Lower lobe of right lung (tissue), 2 donors: ENCODE results near the gene PSMG4. TPM values are rescaled to one million over a fixed set of nuclear protein-coding genes. Genes with fewer than 3 reads are reported as not detected.
"Not testable (repeated sequence)": the region's sequence is repeated elsewhere in the genome, so short reads cannot be mapped to it uniquely, and the experiment has no call there.

Source experiments
- ATAC-seq, 2 donors: fragments of 200-7000 bp; cut with Tn5 transposase; one replicate each; pipeline ENCODE4 v1.9.1; 2020 to 2022; ENCODE audit warnings: mild to moderate bottlenecking in 2 of 2, moderate library complexity in 2 of 2
- DNase-seq: peaks from one replicate; pipeline ENCODE4 v3.0.0-alpha.2; 2020
- H3K27ac ChIP-seq: fragments of 200-600 bp; one replicate; pipeline ENCODE4 v1.8.0; 2022
- H3K27me3 ChIP-seq: fragments of 200-600 bp; one replicate; pipeline ENCODE4 v1.8.0; 2022; ENCODE audit warnings: low read depth
- H3K36me3 ChIP-seq: fragments of 200-600 bp; one replicate; pipeline ENCODE4 v1.8.0; 2022; ENCODE audit warnings: mild to moderate bottlenecking
- H3K4me1 ChIP-seq: fragments of 200-600 bp; one replicate; pipeline ENCODE4 v1.8.0; 2022
- H3K4me3 ChIP-seq: fragments of 200-600 bp; one replicate; pipeline ENCODE4 v1.8.0; 2022; ENCODE audit warnings: mild to moderate bottlenecking
- H3K9me3 ChIP-seq: fragments of 200-600 bp; one replicate; pipeline ENCODE4 v1.8.0; 2022
- intact Hi-C: fragments of 100-400 bp; cut with DNase I; formaldehyde crosslinking; loops from one replicate; pipeline ENCODE4 v1.11.0; 2022
- total RNA-seq: library from RNA; stranded (reverse); fragmentation: NEBNext Ultra II Directional; extraction: Animal tissue kit (Norgen Biotek cat#: 25700); gene quantifications from one replicate; pipeline ENCODE4 v1.2.1, GENCODE V29; 2021
- TF ChIP-seq, protein P1 (sequence below): fragments of 200-600 bp; IDR thresholded peaks from one replicate; pipeline ENCODE4 v1.8.0; 2022; ENCODE audit warnings: antibody characterized with exemption, mild to moderate bottlenecking
- donor health status: DM: no; HTN: yes; CAD: no; lungs with severe emphysema.

Gene PSMG4
- total RNA-seq, 1 donor from 2014 or later: 19.1 TPM

GRCh38 chr6:3236005-3236404 lies 22.7 kb upstream of the PSMG4 start:
- H3K9me3 ChIP-seq: no peaks in the 10 kb centered on the region
- no peaks in the 10 kb centered on the region for H3K36me3 ChIP-seq
- peaks cover 13% of the 10 kb centered on the region for H3K4me1 ChIP-seq
- no peak for ATAC-seq
- intact Hi-C loops: no loop called here
- H3K27me3 ChIP-seq: peaks cover 56% of the 10 kb centered on the region
- no peak overlapping the region for H3K27ac ChIP-seq
- TF ChIP-seq, protein P1, sequence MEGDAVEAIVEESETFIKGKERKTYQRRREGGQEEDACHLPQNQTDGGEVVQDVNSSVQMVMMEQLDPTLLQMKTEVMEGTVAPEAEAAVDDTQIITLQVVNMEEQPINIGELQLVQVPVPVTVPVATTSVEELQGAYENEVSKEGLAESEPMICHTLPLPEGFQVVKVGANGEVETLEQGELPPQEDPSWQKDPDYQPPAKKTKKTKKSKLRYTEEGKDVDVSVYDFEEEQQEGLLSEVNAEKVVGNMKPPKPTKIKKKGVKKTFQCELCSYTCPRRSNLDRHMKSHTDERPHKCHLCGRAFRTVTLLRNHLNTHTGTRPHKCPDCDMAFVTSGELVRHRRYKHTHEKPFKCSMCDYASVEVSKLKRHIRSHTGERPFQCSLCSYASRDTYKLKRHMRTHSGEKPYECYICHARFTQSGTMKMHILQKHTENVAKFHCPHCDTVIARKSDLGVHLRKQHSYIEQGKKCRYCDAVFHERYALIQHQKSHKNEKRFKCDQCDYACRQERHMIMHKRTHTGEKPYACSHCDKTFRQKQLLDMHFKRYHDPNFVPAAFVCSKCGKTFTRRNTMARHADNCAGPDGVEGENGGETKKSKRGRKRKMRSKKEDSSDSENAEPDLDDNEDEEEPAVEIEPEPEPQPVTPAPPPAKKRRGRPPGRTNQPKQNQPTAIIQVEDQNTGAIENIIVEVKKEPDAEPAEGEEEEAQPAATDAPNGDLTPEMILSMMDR: no peak
- DNase-seq: no peak
- no peak overlapping the region for H3K4me3 ChIP-seq

DNA sequence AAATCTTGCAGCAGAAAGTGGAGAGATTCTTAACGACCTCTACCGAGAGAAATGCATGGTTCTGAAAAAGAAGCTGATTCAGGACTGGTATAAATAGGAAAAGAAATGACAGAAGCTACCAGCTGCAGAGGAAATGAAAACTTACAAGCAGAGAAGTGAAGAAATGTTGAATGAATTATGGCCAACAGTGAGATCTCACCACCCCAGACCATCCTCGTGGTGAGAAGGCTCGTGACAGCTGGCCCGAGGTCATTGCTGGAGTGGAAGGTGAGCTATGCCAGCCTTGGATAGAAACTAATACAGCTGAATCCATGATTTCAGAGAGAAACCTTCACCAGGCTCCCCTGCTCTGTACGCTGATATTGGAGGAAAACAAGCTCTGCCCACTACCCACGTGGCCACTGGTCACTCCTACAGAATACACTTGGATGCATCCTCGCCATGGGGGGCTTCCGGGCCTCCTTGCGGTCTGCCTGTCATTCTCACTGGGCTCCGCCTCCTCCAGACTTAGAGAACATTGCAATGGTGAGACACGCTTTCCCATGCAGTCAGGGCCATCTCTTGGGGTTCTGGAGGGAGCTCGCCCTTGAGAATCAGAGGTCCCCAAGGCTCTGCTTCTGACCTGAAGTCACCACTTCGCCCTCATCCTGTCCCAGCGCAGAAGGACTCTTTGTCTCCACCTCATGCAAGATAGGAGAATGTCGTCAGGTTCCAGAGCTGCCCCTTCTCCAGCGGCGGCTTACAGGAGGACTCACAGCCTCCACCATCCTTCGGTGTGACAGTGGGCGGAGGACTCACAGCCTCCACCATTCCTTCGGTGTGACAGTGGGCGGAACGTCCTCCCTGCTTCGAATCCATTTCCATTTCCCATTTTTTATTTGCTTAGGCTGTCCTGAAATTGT lies 20.7 kb upstream of the PSMG4 start:
- intact Hi-C loops: no loop called here
- TF ChIP-seq, protein P1: no peak
- DNase-seq (no peak), ATAC-seq (peak in 1 of 2 donors; percentile 13)
- Histone ChIP-seq H3K36me3 (no peaks in the 10 kb centered on the region), H3K27me3 (peaks cover 36% of the 10 kb centered on the region), H3K4me3 (no peak overlapping the region), H3K4me1 (no peaks in the 10 kb centered on the region), H3K27ac (no peak overlapping the region), H3K9me3 (no peaks in the 10 kb centered on the region)

DNA sequence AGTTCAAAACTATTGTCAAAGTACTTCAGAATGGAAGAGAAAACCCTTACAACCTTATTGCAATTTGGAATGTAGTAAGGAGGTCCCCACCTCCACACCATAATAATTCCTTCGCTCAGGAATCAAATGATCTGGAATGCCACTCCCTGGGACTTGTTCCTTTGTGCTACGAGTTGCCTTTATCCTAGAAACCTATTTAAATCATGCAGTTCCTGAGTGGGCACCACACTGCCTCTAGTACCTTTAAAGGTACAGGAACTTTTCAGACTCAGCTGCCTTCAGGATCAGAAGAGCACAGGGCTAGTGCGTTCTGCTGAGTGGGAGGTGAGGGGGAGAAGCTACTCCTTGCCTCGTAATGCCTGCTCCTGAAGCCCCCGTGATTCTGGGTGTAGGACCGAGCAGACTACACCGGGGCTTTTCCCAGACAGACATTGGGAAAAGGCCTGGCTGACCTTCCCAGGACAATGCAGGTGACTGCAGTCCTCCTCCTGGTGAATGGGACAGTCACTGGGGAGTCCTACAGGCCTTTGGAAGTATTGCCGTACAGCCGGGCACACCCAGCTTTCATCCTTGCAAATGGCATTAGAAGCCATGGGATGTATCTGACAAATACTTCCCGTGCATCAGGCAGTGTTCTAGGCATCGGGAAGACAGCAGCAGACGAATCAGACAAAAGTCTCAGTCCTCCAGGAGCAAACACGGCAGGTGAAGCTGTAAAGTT lies 19.5 kb upstream of the PSMG4 start:
- Histone ChIP-seq H3K4me1 (no peaks in the 10 kb centered on the region), H3K9me3 (no peaks in the 10 kb centered on the region), H3K36me3 (no peaks in the 10 kb centered on the region), H3K27me3 (peaks cover 23% of the 10 kb centered on the region), H3K4me3 (no peak overlapping the region), H3K27ac (no peak overlapping the region)
- intact Hi-C loops: no loop called here
- ATAC-seq (no peak), DNase-seq (no peak)
- TF ChIP-seq, protein P1: no peak

GRCh38 chr6:3240595-3240994 lies 18.2 kb upstream of the PSMG4 start:
- TF ChIP-seq, protein P1: no peak

GRCh38 chr6:3241745-3242144 lies 17.0 kb upstream of the PSMG4 start:
- intact Hi-C loops, H3K4me1 ChIP-seq, H3K27me3 ChIP-seq, H3K36me3 ChIP-seq, H3K4me3 ChIP-seq, ATAC-seq, H3K27ac ChIP-seq, DNase-seq, H3K9me3 ChIP-seq: not testable (repeated sequence)

More at GRCh38 chr6:3240595-3240994, 18.2 kb upstream of the PSMG4 start:
- DNase-seq (no peak), ATAC-seq (no peak)
- Histone ChIP-seq H3K9me3 (no peaks in the 10 kb centered on the region), H3K36me3 (no peaks in the 10 kb centered on the region), H3K27ac (no peak overlapping the region), H3K27me3 (peaks cover 10% of the 10 kb centered on the region), H3K4me3 (no peak overlapping the region), H3K4me1 (no peaks in the 10 kb centered on the region)
- intact Hi-C loops: no loop called here

- Histone ChIP-seq H3K9me3 (no peaks in the 10 kb centered on the region), H3K4me3 (no peak overlapping the region), H3K4me1 (peaks cover 4% of the 10 kb centered on the region), H3K36me3 (no peaks in the 10 kb centered on the region), H3K27ac (no peak overlapping the region), H3K27me3 (peaks cover 7% of the 10 kb centered on the region)
- TF ChIP-seq, protein P1: no peak
- DNase-seq (no peak), ATAC-seq (no peak)
- intact Hi-C loops: no loop called here
Measured at GRCh38 chr6:3242768-3243167, 16.0 kb upstream of the PSMG4 start.
